Activated T-helper 1 cell treated with Interleukin-2 at 50 U/mL for 16 hours (primary cell): Measurements from ENCODE around the gene BYSL.

Experiments used
- DNase-seq: peaks from one replicate; pipeline ENCODE4 v3.0.0-alpha.2; 2020; ENCODE audit warnings: low read depth

The BYSL gene, protein sequence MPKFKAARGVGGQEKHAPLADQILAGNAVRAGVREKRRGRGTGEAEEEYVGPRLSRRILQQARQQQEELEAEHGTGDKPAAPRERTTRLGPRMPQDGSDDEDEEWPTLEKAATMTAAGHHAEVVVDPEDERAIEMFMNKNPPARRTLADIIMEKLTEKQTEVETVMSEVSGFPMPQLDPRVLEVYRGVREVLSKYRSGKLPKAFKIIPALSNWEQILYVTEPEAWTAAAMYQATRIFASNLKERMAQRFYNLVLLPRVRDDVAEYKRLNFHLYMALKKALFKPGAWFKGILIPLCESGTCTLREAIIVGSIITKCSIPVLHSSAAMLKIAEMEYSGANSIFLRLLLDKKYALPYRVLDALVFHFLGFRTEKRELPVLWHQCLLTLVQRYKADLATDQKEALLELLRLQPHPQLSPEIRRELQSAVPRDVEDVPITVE

DNA sequence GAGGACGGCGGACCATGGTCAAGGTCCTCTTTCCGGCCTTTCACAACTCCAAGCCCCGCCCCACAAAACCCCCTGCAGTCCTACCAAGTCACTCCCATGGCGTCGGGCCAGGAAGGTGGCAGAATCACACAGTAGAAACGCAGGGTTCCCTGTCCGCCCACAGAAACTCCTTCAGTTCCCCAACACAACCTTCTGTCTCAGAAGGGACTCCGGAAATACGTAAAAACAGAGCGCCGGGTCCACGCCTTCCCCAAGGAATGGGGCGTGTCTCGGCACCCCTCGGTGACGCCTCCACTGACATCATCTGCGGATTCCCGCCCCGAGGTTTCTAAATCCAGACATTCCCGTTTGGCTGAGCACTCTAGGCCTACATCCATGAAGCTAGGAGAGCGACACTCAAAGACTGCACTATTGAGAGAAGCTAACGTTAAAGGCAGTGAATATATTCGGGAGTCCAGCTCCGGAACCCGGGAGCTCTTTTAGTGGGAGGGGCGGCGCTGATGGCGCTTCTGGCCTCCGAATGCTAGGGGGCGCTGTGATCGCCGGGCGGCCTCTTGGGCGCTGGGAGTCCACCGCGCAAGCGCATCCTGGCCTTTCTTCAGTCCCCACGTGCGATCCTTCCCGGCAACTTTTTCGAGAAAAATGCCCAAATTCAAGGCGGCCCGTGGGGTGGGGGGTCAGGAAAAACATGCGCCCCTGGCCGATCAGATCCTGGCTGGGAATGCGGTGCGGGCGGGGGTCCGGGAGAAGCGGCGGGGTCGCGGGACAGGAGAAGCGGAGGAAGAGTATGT, at the start of gene BYSL, which contains the start of gene MED20:
Gene BYSL (plus strand): TSS at position 579 of the 791 bp plus-strand sequence. CDS start 64 bp downstream, at position 643.
Gene MED20 (minus strand): TSS at position 219 of the 791 bp plus-strand sequence. CDS start 121 bp downstream, at position 98.
- peak; percentile 90 for DNase-seq

GRCh38 chr6:41871691-41872090, 49.6 kb upstream of the BYSL start:
- no peak for DNase-seq

GRCh38 chr6:41872147-41872546, 49.2 kb upstream of the BYSL start:
- DNase-seq: no peak

DNA sequence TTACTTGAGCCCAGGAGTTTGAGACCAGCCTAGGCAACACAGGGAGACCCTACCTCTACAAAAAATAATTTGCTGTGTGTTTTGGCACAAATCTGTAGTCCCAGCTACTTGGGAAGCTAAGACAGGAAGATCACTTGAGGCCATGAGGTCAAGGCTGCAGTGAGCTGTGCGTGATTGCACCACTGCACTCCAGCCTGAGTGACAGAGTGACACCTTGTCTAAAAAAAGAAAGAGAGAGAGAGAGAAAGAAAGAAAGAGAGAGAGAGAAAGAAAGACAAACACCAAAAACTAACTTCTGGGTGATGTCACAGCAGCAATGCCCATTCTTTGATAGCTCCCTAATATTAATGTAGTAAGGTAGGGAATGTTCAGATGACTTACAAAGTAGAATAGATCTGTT, 46.6 kb upstream of the BYSL start:
- DNase-seq: no peak

DNA sequence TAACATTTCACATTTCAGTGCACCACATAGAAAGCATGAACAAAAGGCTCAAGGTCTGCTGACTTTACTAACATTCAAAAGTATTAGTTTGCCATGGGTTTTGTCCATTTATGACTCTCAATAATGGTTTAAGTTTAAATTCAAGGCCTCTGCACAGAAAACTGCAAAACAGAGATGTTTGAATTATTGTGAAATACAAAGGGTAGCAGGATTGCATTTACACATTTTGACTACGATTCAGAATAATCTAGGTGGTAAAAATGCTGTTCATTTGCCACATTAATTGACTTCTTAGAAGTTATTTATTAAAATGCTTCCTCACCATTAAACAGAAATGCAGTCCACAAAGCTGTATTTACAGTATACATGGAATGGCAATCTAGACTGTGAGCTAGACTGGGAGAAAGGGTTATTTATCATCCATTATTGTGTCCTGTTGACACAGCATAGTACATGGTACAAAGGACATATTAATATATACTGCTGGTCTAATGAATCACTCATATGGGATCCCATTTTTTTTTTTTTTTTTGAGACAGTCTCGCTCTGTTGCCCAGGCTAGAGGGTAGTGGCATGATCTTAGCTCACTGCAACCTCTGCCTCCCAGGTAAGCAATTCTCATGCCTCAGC, 44.1 kb upstream of the BYSL start:
- no peak for DNase-seq

- DNase-seq: no peak
Observed at GRCh38 chr6:41878246-41878645, 43.1 kb upstream of the BYSL start.

DNA sequence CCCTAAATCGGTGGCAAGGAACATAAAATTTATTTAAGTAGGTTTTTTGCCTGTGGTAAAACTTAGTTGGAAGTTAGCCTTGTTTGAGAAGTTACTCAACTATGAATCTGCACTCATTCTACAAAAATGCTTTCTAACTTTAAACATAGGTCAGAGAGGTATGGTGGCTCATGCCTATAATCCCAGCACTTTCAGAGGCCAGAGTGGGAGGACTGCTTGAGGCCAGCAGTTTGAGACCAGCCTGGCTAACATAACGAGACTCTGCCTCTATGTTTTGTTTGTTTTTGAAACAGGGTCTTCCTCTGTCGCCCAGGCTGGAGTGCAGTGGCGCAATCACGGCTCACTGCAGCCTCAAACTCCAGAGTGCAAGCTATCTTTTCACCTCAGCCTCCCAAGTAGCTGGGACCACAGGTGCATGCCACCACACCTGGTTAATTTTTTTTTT, 42.3 kb upstream of the BYSL start:
- DNase-seq: no peak

GRCh38 chr6:41881506-41881905, 39.8 kb upstream of the BYSL start:
- no peak for DNase-seq

DNA sequence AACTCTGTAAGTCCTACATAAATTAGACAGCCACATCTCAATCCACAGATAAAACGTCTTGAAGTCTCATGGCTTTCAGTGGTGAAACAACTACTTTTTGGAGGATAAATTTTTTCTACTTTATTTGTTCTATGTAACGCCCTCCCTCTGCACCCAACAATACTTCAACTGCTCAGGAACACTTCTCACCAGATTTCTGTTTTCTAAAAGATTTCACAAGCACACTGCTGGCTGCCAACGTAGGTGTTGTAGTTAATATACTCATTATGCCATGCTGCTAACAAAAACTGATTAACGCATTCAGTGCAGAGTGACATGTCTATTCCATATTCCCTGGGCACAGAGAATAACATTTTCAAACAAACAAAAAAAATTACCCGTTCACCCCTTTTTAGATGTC, 36.3 kb upstream of the BYSL start:
- no peak for DNase-seq

DNA sequence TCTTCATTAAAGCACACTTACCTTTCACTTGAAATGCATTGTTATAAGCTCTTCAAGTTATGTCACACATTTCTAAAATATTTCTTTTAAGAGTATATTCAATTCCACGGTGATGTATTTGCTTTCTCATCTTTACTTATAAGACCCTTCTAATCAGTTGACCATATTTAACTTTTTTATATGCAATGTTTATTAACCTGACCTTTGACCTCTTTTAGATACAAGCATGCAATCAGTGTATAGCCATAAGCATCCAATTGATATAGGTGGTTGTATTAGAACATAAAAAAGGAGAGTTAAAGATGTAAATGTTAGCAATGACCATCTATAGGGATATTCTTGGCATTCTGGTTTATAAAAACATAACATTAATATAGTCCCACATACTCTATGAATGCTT, 35.4 kb upstream of the BYSL start:
- no peak for DNase-seq

GRCh38 chr6:41887331-41887751, 34.0 kb upstream of the BYSL start:
- DNase-seq: no peak

GRCh38 chr6:41892921-41893564, 28.3 kb upstream of the BYSL start:
- no peak for DNase-seq

- DNase-seq: no peak
Observed at GRCh38 chr6:41894366-41895299, 26.7 kb upstream of the BYSL start.

DNA sequence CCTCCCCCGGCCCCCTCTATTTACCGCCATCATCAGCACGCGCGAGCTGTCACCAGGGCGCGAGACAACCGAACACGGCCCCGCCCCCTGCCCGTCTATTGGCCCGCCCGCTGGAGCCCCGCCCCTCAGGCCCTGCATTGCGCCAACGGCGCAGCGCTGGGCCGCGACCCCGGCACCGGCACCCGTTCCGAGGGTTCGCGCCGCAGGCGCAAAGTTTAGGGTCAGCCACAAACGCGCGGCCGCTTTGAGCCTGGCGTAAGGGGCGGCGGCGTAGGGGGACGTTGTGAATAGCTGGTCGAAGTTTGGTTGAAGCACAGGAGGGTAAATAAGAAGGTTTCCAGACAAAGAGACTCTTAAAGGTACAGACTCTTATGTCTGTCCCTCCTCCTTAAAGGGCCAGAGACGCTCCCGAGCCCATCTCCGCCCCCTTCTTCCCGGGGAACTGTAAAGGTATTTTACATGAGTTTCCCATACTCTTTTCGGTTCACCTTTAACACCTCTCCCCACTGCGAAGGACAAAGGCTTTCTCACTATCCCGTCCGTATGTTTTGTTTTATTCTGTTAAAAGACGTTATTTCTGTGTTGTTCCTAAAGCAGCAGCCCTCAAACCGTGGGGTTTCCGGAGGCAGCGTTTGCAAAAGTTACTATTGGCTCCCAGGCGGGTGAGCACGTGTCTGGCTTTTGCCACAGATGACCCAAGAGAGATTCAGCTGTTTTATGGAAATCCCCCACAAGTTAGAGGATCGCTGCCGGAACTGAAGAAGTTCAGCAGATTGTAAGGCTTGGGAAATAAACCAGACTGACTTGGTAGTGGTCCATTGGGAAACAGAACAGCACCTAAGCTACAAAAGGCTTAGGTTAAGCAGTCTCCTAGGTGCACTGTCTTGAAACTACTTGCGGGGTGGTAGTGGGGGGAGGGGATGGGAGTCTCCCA, 25.7 kb upstream of the BYSL start, which contains the start of gene USP49:
Gene USP49 (minus strand): TSS at position 76 of the 934 bp plus-strand sequence. CDS start 88,392 bp downstream, outside the sequence.
- DNase-seq: peak; percentile 79

GRCh38 chr6:41896281-41896680, 25.0 kb upstream of the BYSL start:
- no peak for DNase-seq

GRCh38 chr6:41900861-41901260, 20.4 kb upstream of the BYSL start:
- DNase-seq: no peak

DNA sequence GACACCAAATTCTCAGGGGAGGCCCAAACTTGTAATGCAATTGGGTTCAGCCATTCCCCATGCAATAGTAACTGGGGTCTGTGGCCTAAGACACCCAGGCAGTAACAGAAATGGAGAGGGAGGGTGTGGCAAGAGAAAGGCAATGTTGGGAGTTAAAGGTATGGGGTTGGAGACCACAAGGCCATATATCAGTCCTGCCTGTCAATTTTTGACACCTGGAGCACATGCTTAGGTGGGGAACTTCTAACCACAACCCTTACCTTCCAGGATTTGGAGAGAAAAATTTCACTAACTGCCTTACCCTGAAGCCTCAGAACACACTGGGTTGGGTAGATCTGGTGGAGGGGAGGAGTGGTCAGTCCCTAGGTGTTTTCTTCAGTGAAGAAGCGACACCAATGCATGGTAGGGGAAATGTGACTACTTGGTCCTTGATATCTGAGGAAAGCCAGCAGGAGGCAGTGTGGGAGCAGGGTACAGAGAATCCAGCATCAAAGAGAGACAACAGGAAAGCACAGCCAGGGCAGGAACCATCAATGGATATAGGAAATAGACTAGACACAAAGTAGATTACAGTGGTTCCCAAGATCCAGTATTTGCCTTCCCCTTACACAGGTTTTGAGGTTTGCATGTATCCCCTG, 19.3 kb upstream of the BYSL start:
- peak; percentile 35 for DNase-seq

DNA sequence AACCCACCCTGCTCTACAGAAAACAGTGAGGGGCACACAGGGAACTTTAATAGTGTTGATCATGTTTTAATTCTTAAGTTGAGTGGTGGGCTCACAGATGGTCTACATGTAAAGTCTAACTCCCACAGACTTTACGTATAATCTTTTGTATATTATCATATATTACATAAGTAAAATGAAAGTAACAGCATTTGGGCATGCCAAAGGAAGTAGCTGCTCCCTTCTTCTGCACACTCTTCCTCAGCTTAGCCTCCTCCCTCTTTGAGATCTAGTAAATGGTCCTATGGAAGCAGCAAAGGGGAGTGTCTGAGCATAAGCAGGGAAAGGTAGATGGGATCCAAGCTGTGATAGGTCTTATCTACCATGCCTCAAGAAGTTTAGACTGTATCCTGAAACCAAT, 11.6 kb upstream of the BYSL start:
- no peak for DNase-seq

GRCh38 chr6:41914343-41914742, 7.0 kb upstream of the BYSL start:
- no peak for DNase-seq
